Tibial artery (tissue), 4 donors: ENCODE results near the gene VAV1.

Source experiments
- DNase-seq, 2 donors: peaks; one replicate each; pipeline ENCODE4 v3.0.0-alpha.2; 2019
- H3K27ac ChIP-seq, 2 donors: fragments of 200-600 bp; sonication (generic) in 1 of 2; 1 replicate in 1 of 2; 2 replicates in 1 of 2; pipeline ENCODE4 v1.5.1; 2018 to 2019; ENCODE audit warnings: mild to moderate bottlenecking in 1 of 2
- H3K27me3 ChIP-seq, 2 donors: fragments of 200-600 bp; sonication (generic) in 1 of 2; one replicate each; pipeline versions ENCODE4 v1.5.1 to v1.6.0; 2016 to 2019
- H3K36me3 ChIP-seq, 3 donors: fragments of 200-600 bp; sonication (generic) in 2 of 3; one replicate each; pipeline ENCODE4 v1.5.1; 2016 to 2019; ENCODE audit warnings: mild to moderate bottlenecking in 2 of 3
- H3K4me1 ChIP-seq, 4 donors: fragments of 200-600 bp; sonication (generic) in 2 of 4; 1 replicate in 3 of 4; 2 replicates in 1 of 4; pipeline ENCODE4 v1.5.1; 2016 to 2019
- H3K4me3 ChIP-seq, 2 donors: fragments of 200-600 bp; sonication (generic) in 1 of 2; 1 replicate in 1 of 2; 2 replicates in 1 of 2; pipeline ENCODE4 v1.5.1; 2018 to 2019; ENCODE audit warnings: mild to moderate bottlenecking in 2 of 2
- H3K9me3 ChIP-seq, 3 donors: fragments of 200-600 bp; sonication (generic) in 1 of 3; one replicate each; pipeline ENCODE4 v1.5.1; 2016 to 2019
- intact Hi-C: fragments of 100-400 bp; cut with DNase I; formaldehyde crosslinking; loops from one replicate; pipeline ENCODE4 v1.15.0; 2023; ENCODE audit warnings: low total_unique reads
- TF ChIP-seq, protein P1 (sequence below), 2 experiments: fragments of 200-600 bp in 1 of 2; fragments of 450-650 bp in 1 of 2; IDR thresholded peaks; one replicate each; pipeline ENCODE4 v1.5.1; 2017 to 2019; ENCODE audit warnings: antibody characterized with exemption in 2 of 2, mild to moderate bottlenecking in 1 of 2, moderate library complexity in 1 of 2

Gene VAV1

GRCh38 chr19:6791237-6791636 lies 18.7 kb downstream of the VAV1 start:
- no peaks in the 10 kb centered on the region for H3K36me3 ChIP-seq
- TF ChIP-seq, protein P1, sequence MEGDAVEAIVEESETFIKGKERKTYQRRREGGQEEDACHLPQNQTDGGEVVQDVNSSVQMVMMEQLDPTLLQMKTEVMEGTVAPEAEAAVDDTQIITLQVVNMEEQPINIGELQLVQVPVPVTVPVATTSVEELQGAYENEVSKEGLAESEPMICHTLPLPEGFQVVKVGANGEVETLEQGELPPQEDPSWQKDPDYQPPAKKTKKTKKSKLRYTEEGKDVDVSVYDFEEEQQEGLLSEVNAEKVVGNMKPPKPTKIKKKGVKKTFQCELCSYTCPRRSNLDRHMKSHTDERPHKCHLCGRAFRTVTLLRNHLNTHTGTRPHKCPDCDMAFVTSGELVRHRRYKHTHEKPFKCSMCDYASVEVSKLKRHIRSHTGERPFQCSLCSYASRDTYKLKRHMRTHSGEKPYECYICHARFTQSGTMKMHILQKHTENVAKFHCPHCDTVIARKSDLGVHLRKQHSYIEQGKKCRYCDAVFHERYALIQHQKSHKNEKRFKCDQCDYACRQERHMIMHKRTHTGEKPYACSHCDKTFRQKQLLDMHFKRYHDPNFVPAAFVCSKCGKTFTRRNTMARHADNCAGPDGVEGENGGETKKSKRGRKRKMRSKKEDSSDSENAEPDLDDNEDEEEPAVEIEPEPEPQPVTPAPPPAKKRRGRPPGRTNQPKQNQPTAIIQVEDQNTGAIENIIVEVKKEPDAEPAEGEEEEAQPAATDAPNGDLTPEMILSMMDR (IDR thresholded peaks at IDR 0.05) = no peak
- peaks cover 0 to 5% (median 0%) of the 10 kb centered on the region in 3 donors for H3K9me3 ChIP-seq
- intact Hi-C loops = no loop called here
- DNase-seq = no peak
- H3K4me1 ChIP-seq = no peaks in the 10 kb centered on the region
- no peak overlapping the region for H3K4me3 ChIP-seq
- H3K27ac ChIP-seq = no peak overlapping the region
- H3K27me3 ChIP-seq = peaks cover 0 to 9% of the 10 kb centered on the region in 2 donors

DNA sequence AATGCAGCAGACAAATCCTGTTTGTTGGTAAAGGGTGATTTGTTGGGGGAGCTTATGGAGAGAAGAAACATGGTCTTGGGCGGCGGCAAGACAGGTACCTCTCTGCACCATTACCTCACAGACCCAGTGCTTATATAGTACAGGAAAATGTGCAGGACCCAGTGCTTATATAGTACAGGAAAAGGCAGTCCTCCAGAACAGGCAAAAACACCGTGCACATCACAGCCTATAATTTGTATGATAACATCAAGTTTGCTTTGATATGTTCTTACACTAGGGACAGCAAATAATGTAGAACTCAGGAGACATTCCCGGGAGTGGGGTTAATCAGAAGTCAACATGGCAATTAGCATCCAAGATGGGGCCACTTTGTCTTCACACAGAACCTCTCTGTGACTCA lies 20.9 kb downstream of the VAV1 start:
- no peaks in the 10 kb centered on the region for H3K36me3 ChIP-seq
- H3K4me1 ChIP-seq = no peaks in the 10 kb centered on the region
- no peak for DNase-seq
- intact Hi-C loops = no loop called here
- H3K27ac ChIP-seq = no peak overlapping the region
- peaks cover 0 to 14% of the 10 kb centered on the region in 2 donors for H3K27me3 ChIP-seq
- H3K4me3 ChIP-seq = no peak overlapping the region
- H3K9me3 ChIP-seq = peaks cover 0 to 5% (median 0%) of the 10 kb centered on the region in 3 donors
- TF ChIP-seq, protein P1 (IDR thresholded peaks at IDR 0.05) = no peak

DNA sequence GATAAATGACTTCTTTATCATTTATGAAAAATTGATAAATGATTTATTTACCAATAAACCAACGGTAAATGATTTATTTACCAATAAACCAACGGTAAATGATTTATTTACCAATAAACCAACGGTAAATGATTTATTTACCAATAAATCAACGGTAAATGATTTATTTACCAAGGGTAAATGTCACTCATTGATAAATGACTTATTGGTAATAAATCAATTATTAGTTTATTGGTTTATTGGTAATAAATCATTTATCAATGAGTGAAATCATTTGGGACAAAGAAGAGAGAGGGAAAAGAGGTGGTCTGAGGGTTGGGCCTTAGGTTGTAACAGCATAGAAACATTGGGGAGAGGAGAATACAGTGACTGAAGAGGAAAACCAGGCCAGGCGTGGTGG lies 21.5 kb downstream of the VAV1 start:
- Histone ChIP-seq H3K27me3 (peaks cover 0 to 14% of the 10 kb centered on the region in 2 donors), H3K36me3 (no peaks in the 10 kb centered on the region)

DNA sequence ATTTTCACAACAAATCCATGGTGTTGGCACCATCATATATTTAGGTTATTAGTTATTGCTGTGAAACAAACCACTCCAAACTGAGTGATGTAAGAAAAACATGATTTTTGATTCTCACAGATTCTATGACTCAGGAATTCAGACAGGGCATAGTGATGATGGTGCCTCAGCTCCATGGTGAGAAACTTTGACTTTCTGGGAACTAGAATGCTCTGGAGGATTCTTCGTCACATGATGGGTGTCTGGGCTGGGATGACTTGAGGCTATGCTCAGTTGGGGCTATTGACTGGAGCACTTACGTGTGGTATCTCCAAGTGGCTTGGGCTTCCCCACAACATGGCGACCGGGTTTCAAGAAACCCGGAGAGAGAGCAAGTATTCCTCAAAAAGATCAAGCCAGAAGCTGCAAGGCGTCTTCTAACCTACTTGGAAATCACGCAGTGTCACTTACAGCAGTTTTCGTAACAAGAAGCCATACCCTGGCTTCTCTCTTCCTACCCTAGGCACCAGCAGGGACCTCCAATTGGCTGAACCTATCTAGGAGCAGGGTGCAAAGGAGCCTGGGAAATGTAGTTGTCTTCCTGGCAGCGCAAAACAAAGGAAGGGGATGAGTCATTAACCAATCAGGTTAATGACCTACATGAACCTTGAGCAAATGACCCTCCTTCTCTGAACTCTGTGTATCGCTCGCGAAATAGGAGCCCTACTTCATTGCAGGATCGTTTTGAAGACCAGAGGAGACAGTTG lies 22.4 kb downstream of the VAV1 start:
- DNase-seq = no peak
- peaks cover 0 to 5% (median 0%) of the 10 kb centered on the region in 3 donors for H3K9me3 ChIP-seq
- intact Hi-C loops = no loop called here
- TF ChIP-seq, protein P1 (IDR thresholded peaks at IDR 0.05) = no peak
- H3K4me1 ChIP-seq = no peaks in the 10 kb centered on the region
- H3K4me3 ChIP-seq = no peak overlapping the region
- no peak overlapping the region for H3K27ac ChIP-seq
- H3K27me3 ChIP-seq = peaks cover 0 to 12% of the 10 kb centered on the region in 2 donors
- H3K36me3 ChIP-seq = no peaks in the 10 kb centered on the region

More for the DNA sequence above, 21.5 kb downstream of the VAV1 start:
- peaks cover 0 to 5% (median 0%) of the 10 kb centered on the region in 3 donors for H3K9me3 ChIP-seq
- TF ChIP-seq, protein P1 (IDR thresholded peaks at IDR 0.05) = no peak
- no peak overlapping the region for H3K4me3 ChIP-seq
- intact Hi-C loops = no loop called here
- H3K27ac ChIP-seq = no peak overlapping the region
- DNase-seq = no peak
- H3K4me1 ChIP-seq = no peaks in the 10 kb centered on the region

DNA sequence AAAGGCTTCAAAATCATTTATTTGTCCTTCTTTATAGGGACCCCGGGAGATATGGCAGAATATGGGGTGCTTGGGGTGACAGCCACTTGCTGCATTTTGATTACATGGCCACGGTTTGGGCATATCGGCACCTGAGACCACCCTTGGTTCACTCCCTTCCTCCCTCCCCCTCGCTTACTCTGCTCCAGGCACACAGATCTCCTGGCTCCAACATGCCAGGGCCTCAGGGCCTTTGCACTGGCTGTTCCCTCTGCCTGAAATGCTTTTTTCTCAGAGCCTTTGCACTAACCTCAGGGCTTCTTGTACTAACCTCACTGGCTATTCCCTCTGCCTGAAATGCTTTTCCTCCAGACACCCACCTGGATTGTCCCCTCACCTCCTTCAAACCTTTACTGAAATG lies 23.8 kb downstream of the VAV1 start:
- DNase-seq = no peak
- Histone ChIP-seq H3K9me3 (peaks cover 0 to 5% (median 0%) of the 10 kb centered on the region in 3 donors), H3K4me3 (no peak overlapping the region), H3K27me3 (peaks cover 0 to 8% of the 10 kb centered on the region in 2 donors), H3K4me1 (peaks cover 0 to 13% (median 3%) of the 10 kb centered on the region in 4 donors), H3K36me3 (no peaks in the 10 kb centered on the region), H3K27ac (no peak overlapping the region)
- TF ChIP-seq, protein P1 (IDR thresholded peaks at IDR 0.05) = no peak
- intact Hi-C loops = no loop called here
